GM04504 (cell line): ENCODE data around the gene PRPS2.

Source experiments
- DNase-seq: peaks from one replicate; pipeline ENCODE4 v3.0.0-alpha.2; 2012; ENCODE audit warnings: low read depth

The PRPS2 gene

GRCh38 chrX:12814420-12814819 is 23.2 kb downstream of the PRPS2 start:
- DNase-seq: peak; percentile 27

- DNase-seq: no peak
Observed at GRCh38 chrX:12817528-12817927, 26.3 kb downstream of the PRPS2 start.

GRCh38 chrX:12819222-12819621 is 28.0 kb downstream of the PRPS2 start:
- no peak for DNase-seq

GRCh38 chrX:12820737-12821136 is 29.5 kb downstream of the PRPS2 start:
- DNase-seq: no peak

- DNase-seq: no peak
Observed at GRCh38 chrX:12824944-12825343, 33.7 kb downstream of the PRPS2 start.

GRCh38 chrX:12825801-12826200 is 34.6 kb downstream of the PRPS2 start:
- no peak for DNase-seq

GRCh38 chrX:12843061-12843667 is 52.0 kb downstream of the PRPS2 start:
- DNase-seq: no peak

DNA sequence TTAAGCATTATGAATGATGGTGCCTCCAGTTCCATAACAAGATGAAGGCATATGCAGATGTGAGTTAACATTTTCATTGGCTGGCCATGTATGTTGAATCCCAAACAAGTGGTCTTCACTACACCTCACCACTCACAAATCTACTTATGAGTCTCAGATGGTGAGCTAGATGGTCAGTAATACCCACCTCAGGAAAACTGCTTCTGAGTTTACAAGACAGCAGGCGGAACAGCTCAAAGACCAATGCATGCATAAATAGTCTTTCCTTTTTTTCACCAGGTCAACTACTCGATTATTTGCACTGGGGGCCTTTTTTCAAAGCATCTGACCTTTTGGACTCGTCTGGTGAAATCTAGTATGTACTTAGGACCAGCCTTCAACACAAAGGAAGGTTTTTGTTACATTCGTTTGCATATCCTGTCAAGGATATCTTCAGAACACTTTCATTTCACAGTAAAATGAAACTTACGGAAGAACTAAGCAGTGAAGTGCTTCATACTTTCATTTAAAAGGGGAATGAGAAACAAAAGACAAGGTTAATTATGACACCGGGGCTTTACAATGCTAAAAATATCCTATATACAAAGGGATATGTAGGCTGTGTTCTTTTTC is 52.6 kb downstream of the PRPS2 start:
- DNase-seq: no peak

DNA sequence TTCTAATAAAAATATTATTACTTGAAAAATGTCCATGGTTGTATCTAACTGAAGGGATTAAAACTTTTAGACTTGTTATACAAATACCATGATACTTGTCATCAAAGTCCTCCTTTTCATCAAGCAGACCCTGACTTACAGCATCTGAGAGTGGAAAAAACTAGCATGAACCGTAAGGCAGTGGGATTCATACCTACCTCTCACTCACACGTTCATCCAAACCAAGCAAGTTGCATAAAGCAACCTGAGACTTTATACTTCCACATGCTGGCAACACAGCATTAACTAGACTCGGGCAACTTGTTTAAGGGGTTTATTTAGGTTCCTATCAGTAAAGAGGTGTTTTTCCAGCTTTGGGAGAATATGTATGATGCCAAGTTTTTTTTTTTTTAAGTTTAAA is 53.1 kb downstream of the PRPS2 start:
- no peak for DNase-seq

DNA sequence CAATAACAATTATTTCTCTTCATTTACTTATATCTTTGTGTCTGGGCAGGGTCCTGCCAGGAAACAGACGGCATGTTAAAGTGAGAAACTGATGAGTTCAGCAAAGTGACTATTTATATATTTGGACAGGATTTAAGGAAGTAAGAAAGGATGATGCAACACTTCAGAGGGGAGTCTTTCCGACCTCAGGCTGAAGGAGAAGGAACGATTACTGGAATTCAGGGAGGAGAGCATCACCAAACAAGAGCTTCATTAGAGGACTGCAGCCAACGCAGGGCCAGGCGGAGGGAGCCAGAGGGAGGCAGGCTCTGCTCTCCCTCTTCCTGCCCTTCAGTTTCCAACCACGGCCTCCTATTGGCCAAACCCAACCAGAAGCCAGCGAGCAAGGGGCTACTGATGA is 74.1 kb downstream of the PRPS2 start:
- DNase-seq: no peak

DNA sequence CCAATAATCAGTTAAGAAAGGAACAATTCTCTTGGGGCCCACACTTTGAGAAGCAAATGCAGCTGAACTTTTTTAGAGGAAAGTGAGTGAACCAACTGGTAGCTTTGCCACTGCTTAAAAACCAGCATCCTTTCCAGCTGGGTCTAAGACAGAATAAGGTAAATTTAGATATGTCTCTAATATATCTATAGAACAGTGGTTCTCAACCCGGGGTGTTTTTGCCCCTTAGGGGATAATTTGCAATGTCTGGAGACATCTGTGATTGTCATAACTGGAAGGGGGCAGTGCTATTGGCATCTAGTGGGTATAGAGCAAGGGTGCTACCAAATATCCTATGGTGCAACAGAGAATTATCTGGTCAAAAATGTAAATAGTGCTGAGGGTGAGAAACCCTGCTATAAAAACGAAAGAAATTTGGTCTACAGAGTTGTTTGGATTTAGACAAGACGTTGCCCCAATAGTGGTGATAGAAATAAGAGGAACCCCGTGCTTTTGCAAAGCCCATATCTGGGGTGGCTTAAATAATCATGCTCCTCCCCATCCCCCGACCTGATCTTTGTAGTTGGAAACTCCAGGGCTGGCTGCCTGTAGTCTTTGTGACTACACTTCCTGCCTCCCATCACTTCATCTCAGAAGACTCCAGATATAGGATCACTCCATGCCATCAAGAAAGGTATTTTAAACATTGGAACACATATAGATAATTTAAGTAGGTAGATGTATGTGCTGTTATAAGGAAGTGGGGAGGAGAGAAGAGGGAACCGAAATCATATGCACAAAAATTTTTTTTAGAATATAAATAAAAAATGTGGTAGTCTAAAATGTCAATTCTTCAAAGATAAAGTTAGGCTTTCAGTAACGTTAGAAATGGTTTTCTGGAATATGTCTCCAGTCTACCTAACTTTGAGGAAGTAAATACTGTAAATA is 75.5 kb downstream of the PRPS2 start, which contains the start of gene TLR7:
Gene TLR7, plus strand, starts transcription at position 622 of the 927 bp plus-strand sequence. CDS start 507 bp downstream, outside the sequence.
- DNase-seq: no peak

DNA sequence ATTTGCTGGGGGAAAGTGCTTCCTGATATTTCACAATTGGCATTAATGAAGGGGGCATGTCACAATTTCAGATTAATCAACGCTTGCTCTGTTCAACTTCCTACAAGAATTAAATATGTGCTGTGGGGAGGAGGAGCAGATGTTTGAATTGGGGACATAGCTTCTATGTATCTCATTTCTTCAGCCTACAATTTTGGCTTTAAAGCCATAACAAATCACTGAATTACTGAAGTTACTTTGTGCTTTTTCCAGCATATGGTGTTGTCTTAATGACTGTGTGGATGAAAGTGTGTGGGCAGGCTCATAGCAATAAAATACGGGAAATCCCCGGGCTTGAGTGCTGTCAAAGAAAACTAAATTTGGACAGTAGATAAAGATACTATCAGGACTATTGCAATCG is 76.5 kb downstream of the PRPS2 start:
- no peak for DNase-seq

DNA sequence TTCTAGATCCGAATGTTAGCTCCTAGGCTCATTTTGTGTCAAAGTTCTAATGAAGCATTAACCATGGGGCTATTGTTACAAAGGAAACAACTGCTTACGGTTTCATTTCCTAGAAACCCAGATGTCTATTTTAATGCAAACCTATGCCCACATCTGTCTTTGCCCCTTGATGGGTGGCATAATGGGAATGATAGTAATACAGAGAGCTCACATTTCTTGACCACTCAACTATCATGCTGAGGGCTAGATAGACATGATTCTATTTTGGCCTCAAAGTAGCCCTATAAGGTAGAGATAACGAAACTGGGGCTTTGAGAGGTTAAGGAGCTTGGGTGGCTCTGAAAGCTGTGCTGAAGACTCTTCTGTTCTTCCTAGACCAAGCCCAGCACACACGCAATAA is 77.5 kb downstream of the PRPS2 start:
- no peak for DNase-seq

- DNase-seq: no peak
Observed at GRCh38 chrX:12871257-12871656, 80.0 kb downstream of the PRPS2 start.

GRCh38 chrX:12872741-12873140 is 81.5 kb downstream of the PRPS2 start:
- DNase-seq: no peak
